GM13977 (cell line): ENCODE data around the gene SP2.

Source experiments
- DNase-seq: peaks from one replicate; pipeline ENCODE4 v3.0.0; 2012; ENCODE audit warnings: low spot score
- CTCF ChIP-seq: IDR thresholded peaks from 2 replicates; pipeline ENCODE4 v1.5.1; 2012; ENCODE audit warnings: mild to moderate bottlenecking, control low read depth; ENCODE audit not compliant: insufficient read depth; ENCODE audit errors: extremely low read depth, missing control alignments
- in situ Hi-C: fragments of 300-500 bp; cut with MboI; formaldehyde crosslinking; loops from one replicate; pipeline ENCODE4 v1.12.0; 2022; ENCODE audit warnings: low sequenced_read_pairs, low pct_unique_long_range_greater_than_20kb, mixed read lengths, inconsistent platforms; ENCODE audit not compliant: unreplicated experiment

Gene SP2

GRCh38 chr17:47870056-47870455, 26.0 kb upstream of the SP2 start:
- in situ Hi-C loops, result no loop called here
- TF ChIP-seq CTCF, result no peak

GRCh38 chr17:47871048-47871447, 25.0 kb upstream of the SP2 start:
- in situ Hi-C loops, result no loop called here
- DNase-seq, result no peak
- no peak for TF ChIP-seq CTCF

More at GRCh38 chr17:47870056-47870455, 26.0 kb upstream of the SP2 start:
- DNase-seq, result no peak

GRCh38 chr17:47872019-47872650, 23.9 kb upstream of the SP2 start:
- DNase-seq, result no peak
- in situ Hi-C loops, result no loop called here
- TF ChIP-seq CTCF, result no peak

GRCh38 chr17:47872651-47873161, 23.3 kb upstream of the SP2 start:
- in situ Hi-C loops, result no loop called here
- DNase-seq, result no peak

GRCh38 chr17:47873200-47874090, 22.6 kb upstream of the SP2 start:
- TF ChIP-seq CTCF, result no peak
- no peak for DNase-seq
- in situ Hi-C loops, result no loop called here

More at GRCh38 chr17:47872651-47873161, 23.3 kb upstream of the SP2 start:
- no peak for TF ChIP-seq CTCF

GRCh38 chr17:47875011-47875985, 20.7 kb upstream of the SP2 start:
- in situ Hi-C loops, result no loop called here

More at GRCh38 chr17:47875011-47875985, 20.7 kb upstream of the SP2 start:
- no peak for DNase-seq
- no peak for TF ChIP-seq CTCF
